Measurements from ENCODE around the gene SLCO2B1. TPM values are rescaled to one million over a fixed set of nuclear protein-coding genes. Genes with fewer than 3 reads are reported as not detected.

SLCO2B1 gene
- total RNA-seq, 1 experiment from 2014 or later: not detected

GRCh38 chr11:75205564-75206020, 54.7 kb downstream of the SLCO2B1 start:
- Histone ChIP-seq H2BK12ac (ENCODE audit: insufficient read length, low read depth, low read length) (no peak overlapping the region), H3K9me3 (ENCODE audit: control insufficient read depth, low read depth, low read length) (no peaks in the 10 kb centered on the region), H3K56ac (ENCODE audit: insufficient read length, low read depth, low read length) (no peak overlapping the region), H2AK5ac (ENCODE audit: insufficient read length, low read length) (no peak overlapping the region), H3K14ac (ENCODE audit: insufficient read depth, low read length) (no peak overlapping the region), H3K4ac (ENCODE audit: low read depth, low read length) (no peak overlapping the region), H3K4me1 (ENCODE audit: insufficient read depth, low read length) (peaks cover 6% of the 10 kb centered on the region; the same call in 1 of the 2 replicates), H3K23me2 (ENCODE audit: insufficient read length, low read depth, low read length, poor library complexity, severe bottlenecking) (no peaks in the 10 kb centered on the region), H2BK15ac (ENCODE audit: low read depth, low read length) (no peak overlapping the region), H3K27ac (ENCODE audit: insufficient read length, low read depth, low read length) (no peak overlapping the region), H4K8ac (replicated peaks; ENCODE audit: insufficient read length, low read depth, low read length) (no peak overlapping the region), H3K18ac (ENCODE audit: insufficient read length, low read depth, low read length) (no peak overlapping the region), H2BK120ac (ENCODE audit: low read depth, low read length, poor library complexity, severe bottlenecking) (no peak overlapping the region), H3T11ph (ENCODE audit: low read length) (no peak overlapping the region), H4K5ac (ENCODE audit: insufficient read length, low read depth, low read length) (no peak overlapping the region), H2BK20ac (ENCODE audit: low read depth, low read length, poor library complexity, severe bottlenecking) (no peak overlapping the region), H4K20me1 (ENCODE audit: control insufficient read depth, insufficient read depth, insufficient read length) (no peaks in the 10 kb centered on the region), H3K9ac (ENCODE audit: extremely low read depth, insufficient read length, low read length) (no peak overlapping the region), H2BK5ac (ENCODE audit: insufficient read length, low read length) (no peak overlapping the region), H4K91ac (ENCODE audit: insufficient read length, low read depth, low read length) (no peak overlapping the region), H3K79me2 (ENCODE audit: insufficient read depth, low read length) (no peaks in the 10 kb centered on the region), H2AFZ (ENCODE audit: low read length) (no peak overlapping the region), H3K23ac (ENCODE audit: insufficient read length, low read depth, low read length) (no peak overlapping the region), H3K79me1 (ENCODE audit: insufficient read depth, low read depth, low read length, poor library complexity, severe bottlenecking) (no peaks in the 10 kb centered on the region), H3K4me2 (ENCODE audit: insufficient read depth, insufficient read length, low read length) (no peak overlapping the region), H3K27me3 (ENCODE audit: insufficient read depth, low read length) (no peaks in the 10 kb centered on the region)
- Mint-ChIP-seq H3K36me3 (ENCODE audit: insufficient read depth in 1 of 3, low read depth in 3 of 3) (no peaks in the 10 kb centered on the region; a peak in 1 of 7 replicates), H3K4me1 (peaks cover 15% of the 10 kb centered on the region in 2 experiments), H3K4me3 (no peak overlapping the region), H3K9me3 (no peaks in the 10 kb centered on the region), H3K27me3 (ENCODE audit: low read depth) (peaks cover 7% of the 10 kb centered on the region), H3K27ac (no peak overlapping the region)
- no peak for DNase-seq
- no peak for TF ChIP-seq CTCF (conservative IDR thresholded peaks at IDR 0.05)
- no CpG with 5 or more reads among the region's 5 CpGs for WGBS (ENCODE audit: extremely low coverage, insufficient read length, low lambda C conversion rate)

Data from H9 (cell line).